Heart left ventricle (tissue), 16 donors: ENCODE data around the gene CYP1B1. TPM values are rescaled to one million over a fixed set of nuclear protein-coding genes. Genes with fewer than 3 reads are reported as not detected.

Experiments
- ATAC-seq, 4 donors: fragments of 200-7000 bp; cut with Tn5 transposase; one replicate each; pipeline ENCODE4 v1.9.1; 2020 to 2022; ENCODE audit warnings: moderate library complexity in 4 of 4, mild to moderate bottlenecking in 3 of 4, moderate number of reproducible peaks in 1 of 4
- DNase-seq, 5 donors: peaks; one replicate each; pipeline ENCODE4 v3.0.0-alpha.2; 2020
- H3K27ac ChIP-seq, 12 donors: fragments of 200-600 bp; sonication (generic) in 4 of 12; one replicate each; pipeline versions ENCODE4 v1.5.0 to v1.8.0; 2016 to 2022; ENCODE audit warnings: mild to moderate bottlenecking in 2 of 12
- H3K27me3 ChIP-seq, 9 donors: fragments of 200-600 bp; sonication (generic) in 2 of 9; one replicate each; pipeline versions ENCODE4 v1.5.1 to v1.8.0; 2016 to 2022; ENCODE audit warnings: mild to moderate bottlenecking in 3 of 9
- H3K36me3 ChIP-seq, 9 donors: fragments of 200-600 bp; sonication (generic) in 2 of 9; one replicate each; pipeline versions ENCODE4 v1.5.0 to v1.8.0; 2018 to 2022; ENCODE audit warnings: mild to moderate bottlenecking in 2 of 9
- H3K4me1 ChIP-seq, 12 donors: fragments of 200-600 bp; sonication (generic) in 4 of 12; one replicate each; pipeline versions ENCODE4 v1.5.0 to v1.8.0; 2016 to 2022; ENCODE audit warnings: mild to moderate bottlenecking in 3 of 12
- H3K4me3 ChIP-seq, 12 donors: fragments of 200-600 bp; sonication (generic) in 4 of 12; one replicate each; pipeline versions ENCODE4 v1.5.0 to v1.8.0; 2017 to 2022; ENCODE audit warnings: mild to moderate bottlenecking in 9 of 12, moderate library complexity in 4 of 12
- H3K9me3 ChIP-seq, 12 donors: fragments of 200-600 bp; sonication (generic) in 4 of 12; one replicate each; pipeline versions ENCODE4 v1.5.0 to v1.8.0; 2016 to 2022; ENCODE audit warnings: mild to moderate bottlenecking in 1 of 12
- CTCF ChIP-seq, 12 donors: fragments of 200-600 bp; sonication (generic) in 4 of 12; IDR thresholded peaks; one replicate each; pipeline versions ENCODE4 v1.5.0 to v1.8.0; 2018 to 2022; ENCODE audit warnings: antibody characterized with exemption in 12 of 12, mild to moderate bottlenecking in 5 of 12
- POLR2A ChIP-seq, 2 donors: fragments of 450-650 bp; IDR thresholded peaks; one replicate each; pipeline ENCODE4 v1.6.1; 2017; ENCODE audit warnings: antibody characterized with exemption in 2 of 2, mild to moderate bottlenecking in 2 of 2, moderate library complexity in 2 of 2
- WGBS, 4 donors: extraction: QIAGEN DNeasy Blood & Tissue Kit in 2 of 4; methylation state at CpG; one replicate each; pipeline versions ENCODE4 v1.1.5 to v1.1.7; 2013 to 2018; 5-methylcytosine and 5-hydroxymethylcytosine counted together
- intact Hi-C, 10 donors: fragments of 100-400 bp; cut with DNase I; formaldehyde crosslinking; loops; one replicate each; pipeline versions ENCODE4 v1.11.1 to v1.14.2; 2022
- polyA plus RNA-seq, 2 donors: library from polyadenylated mRNA; stranded (reverse); fragments of 200-250 nt; gene quantifications; one replicate each; pipeline ENCODE4 v1.2.3, GENCODE V29; 2013
- total RNA-seq, 9 donors: library from RNA; depleted of rRNA in 2 of 9; stranded (reverse); fragments of >200 nt in 2 of 9; fragmentation: NEBNext Ultra II Directional in 3 of 9; extraction: Animal tissue kit (Norgen Biotek cat#: 25700) in 3 of 9; gene quantifications; one replicate each; pipeline versions ENCODE4 v1.1.0 to v1.2.4, GENCODE V29; 2016 to 2023
- donor health status: ischemic (EF 13 %, LVEDD 7.1; RV severe dilation, severe dysfunction).
- donor health status: healthy with polysubstance abuse.
- donor health status: DM: no; HTN: yes; CAD: no.
- donor health status: DM: no; HTN: no; CAD: no.
- donor health status: ischemic (EF 25% LVEDD 6.9; RV normal size, moderate dysfunction).
- donor health status: ischemic (EF 25% LVEDD 5.7; RV mildly dilated, moderate dysfunction).
- donor health status: healthy.
- donor health status: DM: yes; HTN: yes; CAD: no.
- donor health status: ischemic (EF 35%, LVEDD 5.7; RV mildly dilated, moderate dysfunction).
- donor health status: nonischemic (EF 11% LVEDD 7.7; RV severe dilation, severe dysfunction).
- donor health status: DM: yes; HTN: yes; CAD: no.
- donor health status: PGD.
- donor health status: ischemic (EF 29% LVEDD 5.4; RV normal size, mild dysfunction).
- donor health status: nonischemic (EF 23%, LVEDD 6.1; RV moderate dilation, normal function).

Gene CYP1B1
- total and polyA plus RNA-seq, 11 donors, result 3.9 to 68.8 (median 20.5) TPM

- Histone ChIP-seq H3K27me3 (no peaks in the 10 kb centered on the region), H3K4me3 (no peak overlapping the region), H3K9me3 (no peaks in the 10 kb centered on the region), H3K36me3 (peaks cover 0 to 18% (median 2%) of the 10 kb centered on the region in 9 donors), H3K4me1 (peaks cover 0 to 12% (median 0%) of the 10 kb centered on the region in 12 donors), H3K27ac (no peak overlapping the region)
- peak in 1 of 4 donors; percentile 13 for ATAC-seq
- TF ChIP-seq CTCF (IDR thresholded peaks at IDR 0.05) (no peak), POLR2A (IDR thresholded peaks at IDR 0.05) (no peak)
- intact Hi-C loops, result loop anchor here in 1 of 10 donors (10.0 kb wide), 1 partner anchor 80 kb away; no protein-coding TSS in a partner anchor
- DNase-seq, result no peak
- 90 to 92% (median 90%) methylated on average over 5 of the region's 5 CpGs for WGBS, 4 donors
Measured at GRCh38 chr2:38064801-38065501, 11.0 kb downstream of the CYP1B1 start.

- Histone ChIP-seq H3K27ac (no peak overlapping the region), H3K36me3 (no peaks in the 10 kb centered on the region), H3K4me1 (peaks cover 0 to 7% (median 0%) of the 10 kb centered on the region in 12 donors), H3K27me3 (no peaks in the 10 kb centered on the region), H3K4me3 (no peak overlapping the region), H3K9me3 (no peaks in the 10 kb centered on the region)
- DNase-seq (no peak), ATAC-seq (no peak)
- intact Hi-C loops, result loop anchor here in 1 of 10 donors (10.0 kb wide), 1 partner anchor 76 kb away; no protein-coding TSS in a partner anchor
- TF ChIP-seq CTCF (IDR thresholded peaks at IDR 0.05) (no peak), POLR2A (IDR thresholded peaks at IDR 0.05) (no peak)
- 77 to 81% (median 80%) methylated on average over 5 of the region's 5 CpGs for WGBS, 4 donors
Measured at GRCh38 chr2:38060236-38061018, 15.5 kb downstream of the CYP1B1 start.

GRCh38 chr2:38057651-38058410 lies 18.1 kb downstream of the CYP1B1 start:
- DNase-seq (no peak), ATAC-seq (no peak)
- intact Hi-C loops, result no loop called here
- Histone ChIP-seq H3K27ac (no peak overlapping the region), H3K4me1 (peaks cover 0 to 7% (median 0%) of the 10 kb centered on the region in 12 donors), H3K27me3 (no peaks in the 10 kb centered on the region), H3K4me3 (no peak overlapping the region), H3K36me3 (no peaks in the 10 kb centered on the region), H3K9me3 (no peaks in the 10 kb centered on the region)
- WGBS, 4 donors, result 63 to 73% (median 69%) methylated on average over 3 of the region's 3 CpGs
- TF ChIP-seq CTCF (IDR thresholded peaks at IDR 0.05) (no peak), POLR2A (IDR thresholded peaks at IDR 0.05) (no peak)
